GM12801 (cell line): Measurements from ENCODE around the gene KRTAP10-6.

ENCODE experiments used
- CTCF ChIP-seq: IDR thresholded peaks from one replicate; pipeline ENCODE4 v1.5.1; 2011; ENCODE audit warnings: control low read depth; ENCODE audit not compliant: insufficient read length; ENCODE audit errors: extremely low read depth

The KRTAP10-6 gene

DNA sequence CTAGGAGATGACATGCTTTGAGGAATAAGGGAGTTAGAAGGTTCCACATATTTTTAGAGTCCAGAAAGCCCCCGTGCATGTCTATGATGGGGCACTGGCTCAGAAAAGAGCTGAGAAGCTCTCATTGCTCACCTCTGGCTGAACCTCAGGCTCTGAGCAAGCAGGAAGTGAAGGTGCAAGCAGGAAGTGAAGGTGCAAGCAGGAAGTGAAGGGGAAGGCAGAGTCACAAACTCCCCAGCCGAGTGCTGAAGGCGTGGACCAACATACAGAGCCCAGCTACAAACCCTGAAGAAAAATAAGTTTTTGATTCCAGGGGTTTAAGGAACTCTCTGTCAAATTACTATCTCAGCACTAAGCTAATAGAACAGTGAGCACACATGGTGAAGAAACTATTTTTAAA lies 26.6 kb upstream of the KRTAP10-6 start:
- no peak for TF ChIP-seq CTCF

GRCh38 chr21:44618504-44618903 lies 26.2 kb upstream of the KRTAP10-6 start:
- TF ChIP-seq CTCF: no peak

GRCh38 chr21:44617071-44617501 lies 24.8 kb upstream of the KRTAP10-6 start:
- TF ChIP-seq CTCF: no peak

DNA sequence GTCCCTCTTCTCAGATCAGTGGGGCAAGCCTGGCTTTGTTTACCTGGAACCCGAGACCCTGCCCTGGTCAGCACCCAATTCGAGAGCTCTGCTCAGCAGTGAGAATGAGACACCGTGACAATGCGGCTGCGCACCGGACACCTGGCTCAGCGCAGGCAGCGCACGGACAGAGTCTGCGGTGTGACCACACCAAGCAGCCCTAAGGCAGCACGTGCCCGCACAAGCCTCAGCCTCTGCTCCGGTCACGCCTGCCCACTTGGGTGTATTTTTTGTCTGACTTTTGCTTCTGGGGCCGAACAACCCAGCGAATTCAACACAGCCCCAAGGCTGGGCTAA lies 24.3 kb upstream of the KRTAP10-6 start:
- no peak for TF ChIP-seq CTCF

DNA sequence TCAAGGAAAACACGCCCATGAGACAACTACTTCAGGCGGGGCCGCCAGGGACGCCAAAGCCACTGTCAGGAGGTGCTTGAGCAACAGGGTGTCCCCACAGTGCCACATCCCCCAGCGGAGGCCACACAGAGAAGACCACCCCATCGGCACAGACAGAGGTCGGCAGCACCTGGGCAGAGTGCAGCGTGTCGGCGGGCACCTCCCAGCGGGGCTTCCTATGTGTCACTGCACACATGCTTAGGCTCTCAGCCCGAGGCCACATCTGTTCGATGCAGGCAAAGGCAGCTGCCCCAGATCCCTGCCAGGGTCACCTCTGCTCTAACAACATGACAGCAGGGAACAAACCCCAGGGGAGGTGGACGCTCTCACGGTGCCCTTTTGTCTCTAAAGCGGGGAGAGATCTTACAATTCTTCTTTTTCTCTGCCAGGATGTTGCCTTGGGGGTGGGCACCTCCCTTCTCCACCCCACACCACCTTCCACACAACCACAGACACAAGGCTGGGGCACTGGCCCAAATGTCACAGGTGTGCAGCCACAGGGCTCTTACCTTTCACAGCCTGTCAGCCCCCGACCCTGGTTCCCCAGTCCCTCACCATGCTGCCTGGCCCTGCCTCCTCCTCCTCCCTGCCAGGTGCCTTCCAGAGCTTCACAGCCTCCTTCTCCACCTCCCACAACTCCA lies 23.7 kb upstream of the KRTAP10-6 start:
- TF ChIP-seq CTCF: no peak

DNA sequence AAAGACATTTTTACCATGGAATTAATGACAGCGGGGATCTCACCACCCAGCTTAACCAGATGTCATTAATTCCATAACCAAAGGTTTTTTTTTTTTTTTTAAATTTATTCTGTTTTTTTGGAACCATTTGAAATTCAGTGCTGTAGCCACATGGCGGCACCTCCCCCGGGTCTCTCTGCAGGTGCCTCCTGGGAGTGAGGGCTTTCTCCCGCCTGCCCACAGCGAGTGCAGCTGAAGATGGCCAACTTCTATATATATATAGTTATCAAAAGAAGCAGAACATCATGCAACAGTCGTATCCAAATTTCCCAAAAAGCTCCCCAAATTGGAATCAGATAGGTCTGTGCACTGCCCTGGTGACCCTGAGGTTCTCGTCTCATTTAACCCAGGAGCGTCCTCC lies 23.2 kb upstream of the KRTAP10-6 start:
- no peak for TF ChIP-seq CTCF

GRCh38 chr21:44614961-44615391 lies 22.7 kb upstream of the KRTAP10-6 start:
- TF ChIP-seq CTCF: no peak
